Pons (tissue), 1 donor: Measurements from ENCODE around the gene SUFU.
"Not testable (repeated sequence)": the region's sequence is repeated elsewhere in the genome, so short reads cannot be mapped to it uniquely, and the experiment has no call there.

Source experiments
- DNase-seq: peaks from one replicate; pipeline ENCODE4 v3.0.0-alpha.2; 2016; ENCODE audit warnings: low spot score

SUFU gene

DNA sequence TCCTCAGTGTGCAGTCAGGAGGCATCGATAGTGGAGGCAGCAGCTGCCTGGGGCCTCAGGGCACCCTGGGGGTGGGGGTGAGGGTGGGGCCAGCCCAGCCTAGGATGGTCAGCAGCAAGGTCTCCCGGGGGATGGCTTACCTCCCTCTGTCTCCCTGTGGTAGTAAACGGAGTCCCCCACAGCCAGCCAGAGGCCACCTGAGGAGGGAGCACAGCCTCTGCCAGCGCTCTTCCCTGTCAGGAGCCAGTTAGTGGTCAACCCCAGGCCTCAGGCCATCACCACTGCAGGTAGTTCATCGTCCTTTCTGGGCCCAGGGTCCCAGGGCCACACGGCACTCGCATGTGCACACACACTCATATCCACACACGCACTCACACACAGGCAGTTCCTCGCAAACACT, 23.4 kb upstream of the SUFU start:
- DNase-seq, result no peak

DNA sequence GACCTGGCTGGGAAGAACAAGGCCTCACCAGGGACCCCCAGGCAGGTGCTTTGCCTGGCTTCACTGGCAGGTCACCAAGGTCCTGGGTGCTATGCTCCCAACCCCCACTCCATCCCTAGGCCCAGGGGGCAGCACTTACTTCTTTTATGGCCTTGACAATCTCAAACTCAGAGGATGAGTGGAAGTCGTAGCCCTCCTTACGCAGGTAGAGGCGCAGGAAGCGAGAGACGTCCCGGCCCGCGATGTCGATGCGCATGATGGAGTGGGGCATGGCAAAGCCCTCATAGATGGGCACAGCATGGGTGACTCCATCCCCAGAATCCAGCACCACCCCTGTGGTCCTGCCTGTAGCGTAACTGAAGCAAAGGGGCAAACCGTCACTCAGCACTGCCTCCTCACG, 19.8 kb upstream of the SUFU start:
- no peak for DNase-seq

DNA sequence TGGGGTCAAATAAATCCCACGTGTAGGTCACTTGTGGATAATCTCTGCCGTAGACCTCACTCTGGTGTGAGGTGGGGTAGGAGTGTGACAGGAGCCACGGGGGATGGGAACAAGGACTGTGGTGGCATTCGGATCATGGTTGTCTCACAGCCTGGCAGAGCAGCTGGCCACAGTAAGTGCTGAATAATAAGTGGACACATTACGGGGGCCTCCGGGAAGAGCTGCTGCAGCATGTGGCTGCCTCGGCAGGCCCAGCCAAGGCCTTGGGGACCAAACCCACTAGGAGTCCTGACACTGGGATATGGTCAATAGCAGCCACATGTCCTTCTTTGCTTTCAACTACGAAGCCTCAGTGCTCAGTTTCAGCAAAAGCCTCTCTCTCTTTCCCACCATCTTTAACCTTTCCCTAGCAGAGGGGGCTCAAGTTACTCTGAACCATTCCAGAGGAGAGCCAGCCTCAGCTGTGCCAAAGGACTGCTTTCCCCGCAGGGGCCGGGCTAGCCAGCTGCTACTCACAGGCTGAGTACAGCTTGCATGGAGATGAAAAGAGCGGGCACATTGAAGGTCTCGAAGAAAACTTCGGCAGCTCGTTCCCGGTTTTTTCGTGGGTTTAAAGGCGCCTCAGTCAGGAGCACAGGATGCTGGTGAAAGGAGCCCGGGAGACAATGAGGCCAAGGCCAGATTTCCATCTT, 18.5 kb upstream of the SUFU start:
- no peak for DNase-seq

DNA sequence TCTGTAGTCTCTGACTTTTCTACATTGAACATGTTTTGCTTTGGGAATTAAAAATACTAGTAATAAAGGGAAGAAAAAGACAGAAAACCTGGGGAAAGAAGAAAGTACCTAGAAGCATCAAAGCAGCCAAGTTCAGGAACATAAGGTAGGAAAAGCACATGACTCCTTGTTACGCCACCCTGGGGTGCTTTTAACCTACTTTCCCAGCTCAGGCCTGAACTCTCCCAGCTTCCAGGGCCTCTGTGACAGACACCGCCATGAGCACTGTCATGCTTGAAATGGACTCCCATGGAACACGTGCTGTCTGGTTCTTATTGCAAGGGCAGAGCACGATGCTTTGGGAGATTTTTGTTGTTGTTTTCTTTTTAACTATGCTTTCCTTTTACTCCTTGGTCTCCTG, 12.6 kb upstream of the SUFU start:
- DNase-seq, result no peak

DNA sequence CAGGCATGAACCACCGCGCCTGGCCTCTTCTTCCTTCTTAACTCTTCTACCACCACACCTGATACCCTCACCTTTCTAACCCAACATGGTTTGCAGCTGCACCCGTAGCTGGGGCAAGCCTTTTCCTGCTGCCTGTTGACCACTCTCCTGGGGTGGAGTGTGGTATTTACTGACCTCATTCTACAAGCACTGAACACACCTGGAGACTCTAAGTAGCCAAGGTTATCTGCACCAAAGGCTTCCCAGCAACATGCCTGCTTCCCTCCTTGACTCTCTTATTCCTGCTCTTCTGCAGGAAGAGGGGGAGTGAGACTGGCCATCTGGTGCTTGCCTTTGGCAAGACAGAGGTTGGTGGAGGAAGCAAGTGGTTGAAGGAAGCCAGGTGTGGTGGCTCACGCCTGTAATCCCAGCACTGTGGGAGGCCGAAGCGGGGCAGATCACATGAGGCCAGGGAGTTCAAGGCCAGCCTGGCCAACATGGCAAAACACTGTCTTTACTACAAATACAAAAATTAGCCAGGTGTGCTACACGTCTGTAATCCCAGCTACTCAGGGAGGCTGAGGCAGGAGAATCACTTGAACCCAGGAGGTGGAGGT, 11.3 kb upstream of the SUFU start:
- DNase-seq, result no peak

DNA sequence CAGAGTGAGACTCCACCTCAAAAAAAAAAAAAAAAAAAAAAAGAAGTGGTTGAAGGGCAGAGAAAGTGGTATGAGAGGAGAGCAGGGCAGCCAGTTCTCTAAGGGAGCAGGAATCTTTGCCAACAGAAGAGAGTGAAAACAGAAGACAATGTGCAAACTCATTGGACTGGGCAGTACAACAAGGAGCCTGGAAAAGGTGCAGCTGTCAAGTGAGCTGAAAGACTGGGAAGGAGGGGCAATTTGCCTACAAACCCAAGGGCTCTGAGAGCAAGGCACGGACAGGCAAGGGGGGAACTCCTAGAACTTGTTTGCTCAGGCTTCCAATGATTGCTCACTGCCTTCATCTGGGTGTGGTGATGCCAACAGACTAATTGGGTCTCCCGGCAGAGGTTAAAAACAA, 10.8 kb upstream of the SUFU start:
- peak; percentile 79 for DNase-seq

DNA sequence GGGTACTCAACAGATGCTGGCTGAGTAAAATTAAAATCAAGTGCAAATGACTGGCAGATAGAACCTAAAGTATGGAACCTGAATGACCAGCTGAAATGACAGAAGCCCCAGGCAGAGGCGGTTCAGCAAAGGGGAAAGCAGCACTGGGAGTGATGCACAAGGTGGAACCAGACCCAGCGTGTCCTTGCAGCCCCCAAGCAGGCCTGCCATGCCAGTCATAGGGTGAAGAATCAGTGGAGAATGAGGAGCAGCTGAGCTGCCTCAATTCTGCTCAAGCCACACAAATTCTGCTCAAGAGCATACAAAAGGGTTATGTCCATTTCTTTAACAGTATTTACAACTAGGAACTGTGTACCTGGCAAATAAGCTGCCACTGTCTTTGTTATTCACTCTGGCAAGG, 10.0 kb upstream of the SUFU start:
- no peak for DNase-seq

DNA sequence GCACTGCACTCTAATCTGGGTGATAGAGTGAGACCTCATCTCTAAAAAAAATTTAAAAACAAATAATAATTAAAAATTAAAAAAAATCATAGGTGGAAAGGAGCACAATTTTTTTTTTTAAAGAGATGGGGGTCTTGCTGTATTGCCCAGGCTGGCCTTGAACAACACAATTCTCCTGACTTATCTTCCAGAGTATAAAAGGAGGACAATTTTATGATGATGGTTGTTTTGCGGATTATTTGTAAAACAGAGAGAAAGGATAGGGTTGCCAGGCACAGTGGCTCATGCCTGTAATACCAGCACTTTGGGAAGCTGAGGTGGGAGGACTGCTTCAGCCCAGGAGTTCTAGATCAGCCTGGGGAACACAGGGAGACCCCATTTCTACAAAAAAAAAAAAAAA, 6.2 kb upstream of the SUFU start:
- DNase-seq, result no peak

DNA sequence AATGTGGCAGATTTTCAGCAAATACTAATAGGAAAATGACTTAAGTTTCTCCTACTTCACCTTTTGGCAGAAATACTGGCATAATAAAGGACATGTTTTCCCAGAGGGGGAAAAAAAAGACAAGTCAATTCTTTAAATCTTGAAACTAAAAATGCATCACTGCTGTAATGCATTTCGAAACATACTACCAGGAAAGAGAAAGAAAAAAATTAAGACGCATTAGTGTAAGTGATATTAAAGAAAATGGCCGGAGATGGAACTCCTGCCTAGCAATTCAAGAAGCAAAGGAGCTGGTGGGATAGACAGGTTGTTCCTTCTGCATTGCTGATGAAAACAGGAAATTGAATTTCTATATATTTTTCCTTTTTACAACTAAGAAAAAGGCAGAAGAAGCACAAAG, 4.4 kb upstream of the SUFU start:
- no peak for DNase-seq

DNA sequence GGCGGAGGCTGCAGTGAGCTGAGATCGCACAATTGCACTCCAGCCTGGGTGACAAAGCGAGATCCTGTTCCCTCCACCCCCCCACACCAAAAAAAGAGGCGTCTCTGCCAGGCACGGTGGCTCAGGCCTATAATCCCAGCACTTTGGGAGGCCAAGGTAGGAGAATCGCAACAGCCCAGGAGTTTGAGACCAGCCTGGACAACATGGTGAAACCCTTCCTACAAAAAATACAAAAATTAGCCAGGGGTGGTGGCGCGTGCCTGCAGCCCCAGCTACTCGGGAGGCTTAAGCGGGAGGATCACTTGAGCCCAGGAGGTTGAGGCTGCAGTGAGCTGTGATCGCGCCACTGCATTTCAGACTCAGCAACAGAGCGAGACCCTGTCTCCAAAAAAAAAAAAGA, 3.1 kb upstream of the SUFU start:
- not testable (repeated sequence) for DNase-seq

DNA sequence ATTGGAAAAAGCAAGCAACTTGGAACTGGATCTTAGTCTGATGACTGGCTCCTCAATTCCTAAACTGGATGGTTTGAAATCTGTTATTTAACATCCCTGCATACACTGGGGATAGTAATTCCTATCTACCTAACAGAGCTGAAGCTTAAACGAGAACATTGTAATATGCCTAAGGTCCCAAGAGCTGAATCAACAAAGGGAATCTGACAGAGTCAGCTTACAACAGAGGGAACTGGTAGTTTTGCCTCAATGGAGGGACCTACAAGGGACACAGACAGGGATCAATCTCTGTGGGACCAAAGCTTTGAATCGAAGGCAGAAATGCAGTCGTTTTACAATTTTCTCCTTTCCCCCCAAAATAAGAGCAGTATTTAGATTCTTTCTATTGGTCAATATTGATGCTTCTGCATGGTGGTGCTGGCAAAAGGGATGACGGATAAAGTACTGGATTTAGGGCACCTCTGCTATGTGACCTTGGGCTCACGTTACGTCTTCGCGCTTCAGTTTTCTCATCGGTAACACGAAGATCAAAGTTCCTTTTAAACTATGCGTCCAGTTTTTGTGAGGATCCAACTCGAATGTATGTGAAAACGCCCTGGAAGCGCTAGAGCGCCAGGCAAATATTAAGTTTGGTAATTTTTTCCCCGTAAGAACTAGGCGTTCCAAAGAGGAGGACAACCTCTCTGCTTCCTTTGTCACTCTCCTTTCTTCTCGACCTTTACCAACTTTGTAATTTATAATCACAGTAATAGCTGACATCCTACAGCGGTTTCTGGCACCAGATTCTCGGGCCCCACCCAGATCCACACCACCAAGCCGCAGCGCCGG, 2.4 kb upstream of the SUFU start:
- peak; percentile 28 for DNase-seq

DNA sequence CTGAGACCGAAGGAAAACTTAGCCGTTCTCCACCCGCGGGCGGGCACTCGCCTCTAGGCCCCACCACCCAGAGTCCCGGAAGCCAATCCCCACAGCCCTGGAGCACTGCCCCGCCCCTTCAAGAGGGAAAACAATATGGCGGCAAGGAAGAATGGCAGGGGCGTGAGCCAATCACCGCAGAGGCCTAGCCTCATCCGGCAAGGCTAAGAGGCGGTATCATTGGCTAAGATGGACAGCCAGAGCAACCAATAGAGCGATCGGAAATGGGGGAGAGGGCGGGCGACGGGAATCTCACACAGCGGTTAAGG, 1.8 kb upstream of the SUFU start:
- peak; percentile 100 for DNase-seq

DNA sequence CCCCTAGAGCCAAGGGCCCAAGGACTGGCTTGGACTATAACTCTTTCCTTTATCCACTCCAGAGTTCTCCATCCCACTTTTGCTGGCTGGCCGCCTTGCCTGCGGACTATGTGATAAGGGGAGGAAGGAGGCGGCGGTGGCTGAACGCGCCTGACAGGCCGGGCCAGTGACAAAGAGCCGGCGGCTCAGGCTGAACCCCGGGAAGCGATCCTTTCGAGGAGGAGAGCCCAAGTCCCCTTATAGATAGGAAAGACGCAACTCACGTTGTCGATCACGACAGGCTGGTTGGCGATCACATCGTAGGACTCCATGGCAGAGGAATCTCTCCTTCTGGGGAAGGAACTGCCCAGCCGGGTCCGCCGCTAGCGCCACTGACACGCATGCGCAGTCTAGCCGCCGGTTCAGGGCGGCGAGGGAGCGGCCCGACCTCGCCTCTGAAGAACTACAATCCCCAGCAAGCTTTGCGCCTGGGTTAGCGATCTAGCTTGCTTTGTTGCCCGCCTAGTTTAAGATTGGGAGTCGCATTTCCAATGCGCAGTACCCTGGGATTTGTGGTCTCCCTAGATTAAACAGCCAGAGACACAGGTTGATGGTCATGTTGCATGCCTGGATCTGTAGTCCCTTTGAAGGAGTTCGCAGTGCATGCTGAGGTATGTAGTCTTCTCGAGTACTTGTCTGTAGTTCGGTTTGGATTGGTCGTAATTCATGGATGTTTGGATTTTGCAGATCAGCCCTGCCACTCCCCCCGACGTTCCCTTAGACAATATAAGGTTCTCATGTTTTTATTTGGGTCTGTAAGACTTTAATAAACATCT, 1.2 kb upstream of the SUFU start, which contains the start of gene ACTR1A:
Gene ACTR1A (minus strand): TSS at position 376 of the 815 bp plus-strand sequence. CDS start 65 bp downstream, at position 311.
- peak; percentile 100 for DNase-seq

DNA sequence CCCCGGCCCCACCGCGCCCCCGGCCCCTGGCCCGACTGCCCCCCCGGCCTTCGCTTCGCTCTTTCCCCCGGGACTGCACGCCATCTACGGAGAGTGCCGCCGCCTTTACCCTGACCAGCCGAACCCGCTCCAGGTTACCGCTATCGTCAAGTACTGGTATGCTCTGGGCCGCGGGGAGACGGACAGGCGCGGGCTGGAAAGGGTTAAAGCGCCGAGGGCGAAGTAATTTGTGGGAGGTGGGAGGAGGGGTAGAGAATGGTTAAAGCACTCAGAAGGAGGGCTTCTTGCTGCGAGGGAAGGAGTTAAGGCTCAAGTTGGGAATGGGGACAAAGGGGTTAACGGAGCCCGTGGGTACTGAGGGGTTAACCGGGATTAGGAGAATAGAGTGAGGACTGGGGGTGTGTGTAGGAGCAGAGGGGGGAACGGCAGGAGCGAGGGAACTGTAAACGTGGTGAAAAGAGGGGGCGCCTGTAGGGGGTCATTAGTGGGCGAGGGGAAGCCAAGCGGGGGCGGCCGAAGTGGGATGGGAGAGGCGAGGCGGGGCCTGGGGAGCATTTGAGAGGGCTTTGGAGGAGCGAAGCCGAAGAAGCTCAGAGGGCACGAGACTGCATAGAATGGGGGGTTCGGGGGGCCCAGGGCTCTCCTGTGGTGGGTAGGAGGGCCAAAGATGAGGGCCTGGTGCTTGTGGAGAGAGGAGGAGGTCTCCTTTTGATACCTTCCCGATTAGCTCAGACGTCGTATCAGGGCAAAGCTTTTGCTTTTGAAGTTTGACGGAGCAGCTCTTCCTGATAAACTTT, 605 bp downstream of the SUFU start:
- DNase-seq, result no peak

DNA sequence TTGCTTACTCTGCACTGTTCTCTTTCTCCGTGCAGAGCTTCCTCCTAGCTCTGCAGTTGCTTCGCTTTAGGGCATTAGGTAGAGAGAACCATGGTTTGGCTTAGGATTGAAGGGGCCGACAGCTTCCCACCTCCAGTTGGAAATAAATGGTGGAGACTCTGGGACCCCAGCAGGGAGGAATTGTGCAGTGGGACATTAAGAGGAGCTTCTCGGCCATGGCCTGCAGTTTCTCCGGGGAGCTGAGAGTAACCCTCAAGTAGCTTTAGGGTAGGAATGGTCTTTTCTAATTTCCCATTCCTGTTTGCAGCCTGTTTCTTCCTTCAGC, 1.2 kb downstream of the SUFU start:
- peak; percentile 74 for DNase-seq

DNA sequence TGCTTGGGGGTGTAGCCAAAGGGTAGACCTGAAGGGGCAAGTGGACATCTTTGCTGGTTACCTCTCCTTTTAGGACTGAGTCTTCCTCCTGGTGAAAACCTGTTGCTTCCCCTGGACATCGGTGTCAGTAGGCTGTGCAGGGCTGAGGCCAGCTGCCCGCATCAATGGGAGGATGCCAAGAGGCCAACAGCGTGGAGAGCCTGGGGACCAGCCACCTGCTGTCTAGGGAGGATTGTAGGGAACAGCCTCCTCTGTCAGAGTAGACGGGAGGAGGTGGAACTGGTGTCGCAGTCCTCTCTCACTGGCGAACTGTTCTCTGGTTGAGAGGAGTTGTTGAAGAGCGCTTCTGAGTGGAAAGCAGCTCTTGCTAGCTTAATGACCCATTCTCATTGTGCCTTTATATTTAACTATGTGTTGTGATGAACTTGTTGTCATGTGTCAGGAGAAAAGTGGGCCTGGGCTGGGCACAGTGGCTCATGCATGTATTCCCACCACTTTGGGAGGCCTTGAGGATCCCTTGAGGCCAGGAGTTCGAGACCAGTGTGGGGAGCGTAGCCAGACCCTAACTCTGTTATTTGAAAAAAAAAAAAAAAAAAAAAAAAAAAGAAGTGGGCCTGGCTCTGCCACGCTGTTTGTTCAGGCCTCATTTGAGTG, 1.8 kb downstream of the SUFU start:
- peak; percentile 33 for DNase-seq

DNA sequence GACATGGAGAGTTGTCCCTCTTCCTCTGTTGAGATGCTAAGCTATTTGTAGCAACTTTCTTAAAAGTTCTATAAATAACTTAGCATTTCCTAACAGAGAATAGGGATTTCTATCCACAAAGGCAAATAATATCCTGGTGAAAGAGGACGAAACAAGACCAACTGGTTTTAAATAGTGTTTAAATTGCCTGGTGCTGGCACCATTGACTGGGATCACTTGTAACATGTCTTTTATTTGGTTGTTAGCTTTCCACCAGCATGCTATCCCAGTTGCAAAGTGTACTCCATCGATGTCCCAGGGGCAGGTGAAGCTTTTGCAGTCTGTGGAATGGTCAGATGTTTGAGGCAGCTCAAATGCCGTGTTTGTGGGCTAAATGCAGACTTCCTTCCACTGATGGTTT, 3.7 kb downstream of the SUFU start:
- DNase-seq, result no peak

DNA sequence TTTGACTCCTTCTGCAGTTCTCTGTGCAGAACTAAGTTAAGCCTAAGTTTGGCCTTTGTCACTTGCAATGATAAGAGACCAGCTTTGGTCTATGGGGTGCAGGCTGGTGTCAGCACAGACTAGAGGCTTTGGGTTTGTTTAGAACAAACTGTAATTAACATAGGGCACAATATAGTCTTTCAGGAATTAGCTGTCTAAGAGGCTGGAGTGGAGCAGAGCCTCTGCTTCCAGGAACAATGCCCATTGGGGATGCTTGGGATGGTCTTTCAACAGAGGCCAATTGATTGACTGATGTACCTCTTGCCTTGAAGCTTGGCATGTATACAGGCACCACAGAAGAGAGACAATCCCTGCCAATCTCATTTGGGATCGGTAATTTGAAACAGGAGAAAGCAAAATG, 4.7 kb downstream of the SUFU start:
- DNase-seq, result peak; percentile 94

DNA sequence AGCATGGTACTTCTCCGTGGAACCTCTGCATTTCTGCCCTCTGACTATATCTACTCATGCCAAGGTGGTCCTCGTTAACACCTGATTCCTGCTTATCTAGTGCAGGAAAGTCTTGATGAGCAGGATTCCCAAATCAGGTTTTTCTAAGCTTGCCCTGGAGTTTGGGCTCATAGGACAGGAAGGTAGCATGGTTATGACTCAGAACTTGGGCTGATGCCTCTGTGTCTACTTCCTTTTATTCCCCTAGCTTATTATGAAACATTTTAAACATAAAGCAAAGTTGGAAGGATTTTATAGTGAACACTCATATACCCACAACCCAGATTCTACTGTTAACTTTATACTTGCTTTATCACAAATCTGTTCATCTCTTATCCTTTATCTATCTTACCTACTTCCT, 5.6 kb downstream of the SUFU start:
- DNase-seq, result no peak

DNA sequence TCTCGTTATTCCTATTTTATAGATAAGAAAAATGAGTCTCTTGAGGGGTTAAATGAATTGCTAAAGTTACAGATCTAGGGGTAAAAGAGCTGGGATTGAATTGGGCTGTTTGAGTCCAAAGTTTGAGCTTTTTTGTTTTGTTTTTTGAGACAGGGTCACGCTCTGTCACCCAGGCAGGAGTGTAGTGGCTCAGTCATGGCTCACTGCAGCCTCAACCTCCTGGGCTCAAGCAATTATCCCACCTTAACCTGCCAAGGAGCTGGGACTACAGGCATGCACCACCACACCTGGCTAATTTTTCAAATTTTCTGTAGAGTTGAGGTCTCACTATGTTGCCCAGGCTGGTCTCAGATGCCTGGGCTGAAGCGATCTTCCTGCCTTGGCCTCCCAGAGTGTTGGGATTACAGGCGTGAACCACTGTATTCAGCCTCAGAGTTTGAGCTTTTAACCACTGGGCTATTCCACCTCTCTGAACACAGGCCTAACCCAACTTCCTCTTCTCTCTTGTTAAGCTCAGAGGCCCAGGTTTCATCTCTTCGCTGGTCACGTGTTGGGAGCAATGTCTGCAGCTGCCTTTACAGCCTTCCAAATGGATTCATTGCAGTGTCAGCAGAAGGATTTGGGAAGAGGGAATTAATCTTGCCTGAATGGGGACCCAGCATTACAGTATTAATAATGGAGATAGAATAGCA, 8.0 kb downstream of the SUFU start:
- peak; percentile 38 for DNase-seq
